Stimulated activated CD4-positive, alpha-beta T cell treated with anti-CD3 and anti-CD28 coated beads, Interleukin-1b, Interleukin-23, amount 100 ng/mL, for 48 hours (primary cell): ENCODE measurements around the gene EVA1C.
"Not testable (repeated sequence)": the region's sequence is repeated elsewhere in the genome, so short reads cannot be mapped to it uniquely, and the experiment has no call there.

Experiments
- DNase-seq: peaks from one replicate; pipeline ENCODE4 v3.0.0-alpha.2; 2020

The EVA1C gene

GRCh38 chr21:32425628-32426027 is 13.1 kb downstream of the EVA1C start:
- DNase-seq = no peak

- DNase-seq = no peak
Measured at GRCh38 chr21:32426066-32426465, 13.6 kb downstream of the EVA1C start.

GRCh38 chr21:32426592-32427051 is 14.1 kb downstream of the EVA1C start:
- DNase-seq = no peak

- DNase-seq = no peak
Measured at GRCh38 chr21:32427958-32428623, 15.6 kb downstream of the EVA1C start.

- DNase-seq = not testable (repeated sequence)
Measured at GRCh38 chr21:32432982-32433660, 20.6 kb downstream of the EVA1C start.

GRCh38 chr21:32437729-32438128 is 25.2 kb downstream of the EVA1C start:
- no peak for DNase-seq

- no peak for DNase-seq
Measured at GRCh38 chr21:32442566-32443318, 30.2 kb downstream of the EVA1C start.

GRCh38 chr21:32445101-32445500 is 32.6 kb downstream of the EVA1C start:
- no peak for DNase-seq

GRCh38 chr21:32446440-32446839 is 33.9 kb downstream of the EVA1C start:
- not testable (repeated sequence) for DNase-seq

- DNase-seq = no peak
Measured at GRCh38 chr21:32447224-32447623, 34.7 kb downstream of the EVA1C start.

GRCh38 chr21:32448803-32449594 is 36.5 kb downstream of the EVA1C start:
- DNase-seq = no peak

- DNase-seq = not testable (repeated sequence)
Measured at GRCh38 chr21:32450881-32451701, 38.6 kb downstream of the EVA1C start.

GRCh38 chr21:32452191-32452590 is 39.7 kb downstream of the EVA1C start:
- DNase-seq = not testable (repeated sequence)

GRCh38 chr21:32452641-32453040 is 40.1 kb downstream of the EVA1C start:
- DNase-seq = no peak

- DNase-seq = no peak
Measured at GRCh38 chr21:32455548-32455947, 43.0 kb downstream of the EVA1C start.

GRCh38 chr21:32456497-32456918 is 44.0 kb downstream of the EVA1C start:
- no peak for DNase-seq

GRCh38 chr21:32457360-32457840 is 44.9 kb downstream of the EVA1C start:
- DNase-seq = no peak

GRCh38 chr21:32457962-32458361 is 45.5 kb downstream of the EVA1C start:
- no peak for DNase-seq

GRCh38 chr21:32459972-32460371 is 47.5 kb downstream of the EVA1C start:
- no peak for DNase-seq

- no peak for DNase-seq
Measured at GRCh38 chr21:32461503-32461902, 49.0 kb downstream of the EVA1C start.

- not testable (repeated sequence) for DNase-seq
Measured at GRCh38 chr21:32462564-32462963, 50.1 kb downstream of the EVA1C start.

- DNase-seq = no peak
Measured at GRCh38 chr21:32463367-32463766, 50.9 kb downstream of the EVA1C start.
